Measurements from ENCODE around the gene RFC1.
"Not testable (repeated sequence)": the region's sequence is repeated elsewhere in the genome, so short reads cannot be mapped to it uniquely, and the experiment has no call there.

The RFC1 gene

DNA sequence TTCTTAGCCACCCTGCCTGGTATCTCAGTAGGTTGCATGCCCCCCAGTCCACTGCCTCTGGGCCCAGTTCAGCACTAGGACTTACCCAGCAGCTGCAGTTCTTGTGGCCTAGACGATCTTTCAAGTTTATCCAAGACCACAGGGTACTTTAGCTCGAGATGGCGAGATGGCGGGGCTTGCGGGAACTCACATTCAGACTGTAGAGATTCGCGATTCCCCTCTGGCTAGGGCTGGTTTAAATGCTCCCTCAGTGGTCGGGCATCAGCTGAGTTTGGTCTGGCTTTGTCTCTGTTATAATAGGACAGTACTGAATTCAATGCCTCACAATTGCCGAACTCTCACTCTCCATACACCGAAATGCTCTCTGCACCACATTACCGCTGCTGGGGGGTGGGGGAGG lies 18.4 kb upstream of the RFC1 start:
- H3K4me1 ChIP-seq (ENCODE audit: control insufficient read depth, insufficient read depth, low read length): peaks cover 8% of the 10 kb centered on the region
- no peak overlapping the region for H3K27ac ChIP-seq (ENCODE audit: low read depth, low read length)
- H3K9ac ChIP-seq (ENCODE audit: low read length): no peak overlapping the region
- no peaks in the 10 kb centered on the region for H3K9me3 ChIP-seq (ENCODE audit: control insufficient read depth, insufficient read depth, low read depth, low read length)
- H3K27me3 ChIP-seq (ENCODE audit: control insufficient read depth, insufficient read depth, low read length): no peaks in the 10 kb centered on the region
- H3K36me3 ChIP-seq (ENCODE audit: control insufficient read depth, insufficient read depth, low read length): no peaks in the 10 kb centered on the region
- no peak overlapping the region for H3K4me3 ChIP-seq (ENCODE audit: low read depth, low read length)

DNA sequence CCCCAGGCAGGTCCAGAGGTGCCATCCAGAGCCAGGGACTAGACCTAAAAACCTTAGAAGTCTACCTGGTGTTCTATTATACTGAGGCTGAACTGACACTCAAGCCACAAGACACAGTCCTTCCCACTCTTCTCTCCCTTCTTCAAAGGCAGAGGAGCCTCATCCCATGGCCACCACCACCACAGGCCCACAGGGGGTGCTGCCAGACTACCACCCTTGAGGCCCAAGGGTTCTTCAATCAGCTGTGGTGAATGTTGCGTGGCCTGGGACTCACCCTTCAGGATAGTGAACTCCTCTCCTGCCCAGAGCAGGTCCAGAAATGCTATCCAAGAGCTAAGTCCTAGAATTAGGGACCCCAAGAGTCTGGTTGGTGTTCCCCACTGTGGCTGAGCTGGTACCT lies 17.5 kb upstream of the RFC1 start:
- H3K27me3 ChIP-seq (ENCODE audit: control insufficient read depth, insufficient read depth, low read length): no peaks in the 10 kb centered on the region
- peaks cover 8% of the 10 kb centered on the region for H3K4me1 ChIP-seq (ENCODE audit: control insufficient read depth, insufficient read depth, low read length)
- H3K9me3 ChIP-seq (ENCODE audit: control insufficient read depth, insufficient read depth, low read depth, low read length): no peaks in the 10 kb centered on the region
- H3K9ac ChIP-seq (ENCODE audit: low read length): no peak overlapping the region
- H3K36me3 ChIP-seq (ENCODE audit: control insufficient read depth, insufficient read depth, low read length): no peaks in the 10 kb centered on the region
- H3K27ac ChIP-seq (ENCODE audit: low read depth, low read length): no peak overlapping the region
- no peak overlapping the region for H3K4me3 ChIP-seq (ENCODE audit: low read depth, low read length)

DNA sequence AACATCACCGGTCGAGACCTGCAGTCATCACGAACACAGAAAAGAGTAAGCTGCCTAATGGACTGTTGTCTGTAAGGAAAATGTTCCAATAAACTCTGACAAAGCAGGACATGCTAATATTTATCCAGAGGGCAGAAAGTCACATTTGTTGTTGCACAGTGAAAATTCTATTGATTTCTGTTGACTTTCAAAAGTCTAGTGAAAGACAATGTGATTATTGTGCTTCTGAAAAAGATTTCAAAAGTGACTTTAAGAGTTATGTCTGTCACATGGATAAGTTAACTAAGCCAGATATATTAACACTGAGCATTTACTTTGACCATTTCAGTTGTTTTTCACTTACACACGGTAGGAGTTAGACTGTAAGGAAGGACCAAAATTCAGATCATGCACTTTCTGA lies 9.3 kb upstream of the RFC1 start:
- Histone ChIP-seq H3K4me3 (ENCODE audit: low read depth, low read length) (no peak overlapping the region), H3K9ac (ENCODE audit: low read length) (no peak overlapping the region), H3K36me3 (ENCODE audit: control insufficient read depth, insufficient read depth, low read length) (no peaks in the 10 kb centered on the region), H3K27ac (ENCODE audit: low read depth, low read length) (no peak overlapping the region), H3K27me3 (ENCODE audit: control insufficient read depth, insufficient read depth, low read length) (no peaks in the 10 kb centered on the region), H3K4me1 (ENCODE audit: control insufficient read depth, insufficient read depth, low read length) (no peaks in the 10 kb centered on the region), H3K9me3 (ENCODE audit: control insufficient read depth, insufficient read depth, low read depth, low read length) (peaks cover 16% of the 10 kb centered on the region)

DNA sequence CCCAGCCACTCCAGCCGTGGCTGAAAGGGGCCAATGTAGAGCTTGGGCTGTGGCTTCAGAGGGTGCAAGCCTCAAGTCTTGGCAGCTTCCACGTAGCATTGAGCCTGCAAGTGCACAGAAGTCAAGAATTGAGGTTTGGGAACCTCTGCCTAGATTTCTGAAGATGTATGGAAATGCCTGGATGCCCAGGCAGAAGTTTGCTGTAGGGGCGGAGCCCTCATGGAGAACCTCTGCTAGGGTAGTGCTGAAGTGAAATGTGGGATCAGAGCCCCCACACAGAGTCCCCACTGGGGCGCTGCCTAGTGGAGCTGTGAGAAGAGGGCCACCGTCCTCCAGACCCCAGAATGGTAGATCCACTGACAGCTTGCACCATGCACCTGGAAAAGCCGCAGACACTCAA lies 5.0 kb upstream of the RFC1 start:
- H3K27ac ChIP-seq (ENCODE audit: low read depth, low read length); H3K4me1 ChIP-seq (ENCODE audit: control insufficient read depth, insufficient read depth, low read length); H3K4me3 ChIP-seq (ENCODE audit: low read depth, low read length); H3K9ac ChIP-seq (ENCODE audit: low read length); H3K27me3 ChIP-seq (ENCODE audit: control insufficient read depth, insufficient read depth, low read length); H3K36me3 ChIP-seq (ENCODE audit: control insufficient read depth, insufficient read depth, low read length): not testable (repeated sequence)
- peaks cover 19% of the 10 kb centered on the region for H3K9me3 ChIP-seq (ENCODE audit: control insufficient read depth, insufficient read depth, low read depth, low read length)

DNA sequence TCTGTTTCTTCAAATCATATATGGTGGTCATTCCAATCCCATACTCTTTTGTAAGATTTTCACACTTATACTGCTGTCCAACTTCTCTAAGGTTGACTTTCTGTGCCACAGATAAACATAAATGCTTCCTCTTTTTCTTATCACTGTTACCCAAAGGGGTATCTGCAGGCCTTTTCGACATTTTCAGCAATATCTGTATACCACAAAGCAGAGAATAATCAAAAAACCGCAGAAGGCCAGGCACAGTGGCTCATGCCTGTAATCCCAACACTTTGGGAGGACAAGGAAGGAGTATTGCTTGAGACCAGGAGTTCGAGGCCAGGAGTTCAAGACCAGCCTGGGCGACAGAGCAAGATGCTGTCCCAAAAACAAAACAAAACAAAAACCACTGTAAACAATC lies 3.1 kb upstream of the RFC1 start:
- H3K4me3 ChIP-seq (ENCODE audit: low read depth, low read length): no peak overlapping the region
- no peak overlapping the region for H3K27ac ChIP-seq (ENCODE audit: low read depth, low read length)
- peaks cover 19% of the 10 kb centered on the region for H3K9me3 ChIP-seq (ENCODE audit: control insufficient read depth, insufficient read depth, low read depth, low read length)
- no peaks in the 10 kb centered on the region for H3K4me1 ChIP-seq (ENCODE audit: control insufficient read depth, insufficient read depth, low read length)
- no peak overlapping the region for H3K9ac ChIP-seq (ENCODE audit: low read length)
- peaks cover 8% of the 10 kb centered on the region for H3K27me3 ChIP-seq (ENCODE audit: control insufficient read depth, insufficient read depth, low read length)
- H3K36me3 ChIP-seq (ENCODE audit: control insufficient read depth, insufficient read depth, low read length): no peaks in the 10 kb centered on the region

DNA sequence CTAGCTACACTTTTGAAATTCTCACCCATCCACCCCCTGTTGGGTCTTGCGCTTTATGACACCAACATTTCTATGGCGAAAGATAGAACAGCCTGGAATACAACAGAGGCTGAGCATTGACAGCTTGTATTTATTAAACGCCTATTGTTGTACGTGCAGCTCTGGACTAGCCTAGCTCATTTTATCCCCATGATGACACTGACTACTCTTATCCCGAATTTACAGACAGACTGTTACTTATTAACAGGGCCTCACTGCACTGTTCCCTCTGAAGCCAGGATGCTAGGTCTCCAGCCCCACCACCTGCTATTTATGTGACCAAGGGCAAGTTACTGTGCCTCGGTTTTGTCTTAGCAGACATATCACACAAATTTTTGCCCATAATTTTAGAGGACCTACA lies 1.0 kb upstream of the RFC1 start:
- Histone ChIP-seq H3K36me3 (ENCODE audit: control insufficient read depth, insufficient read depth, low read length) (no peaks in the 10 kb centered on the region), H3K4me3 (ENCODE audit: low read depth, low read length) (no peak overlapping the region), H3K27ac (ENCODE audit: low read depth, low read length) (no peak overlapping the region), H3K4me1 (ENCODE audit: control insufficient read depth, insufficient read depth, low read length) (no peaks in the 10 kb centered on the region), H3K27me3 (ENCODE audit: control insufficient read depth, insufficient read depth, low read length) (peaks cover 8% of the 10 kb centered on the region), H3K9me3 (ENCODE audit: control insufficient read depth, insufficient read depth, low read depth, low read length) (peaks cover 17% of the 10 kb centered on the region), H3K9ac (ENCODE audit: low read length) (no peak overlapping the region)

DNA sequence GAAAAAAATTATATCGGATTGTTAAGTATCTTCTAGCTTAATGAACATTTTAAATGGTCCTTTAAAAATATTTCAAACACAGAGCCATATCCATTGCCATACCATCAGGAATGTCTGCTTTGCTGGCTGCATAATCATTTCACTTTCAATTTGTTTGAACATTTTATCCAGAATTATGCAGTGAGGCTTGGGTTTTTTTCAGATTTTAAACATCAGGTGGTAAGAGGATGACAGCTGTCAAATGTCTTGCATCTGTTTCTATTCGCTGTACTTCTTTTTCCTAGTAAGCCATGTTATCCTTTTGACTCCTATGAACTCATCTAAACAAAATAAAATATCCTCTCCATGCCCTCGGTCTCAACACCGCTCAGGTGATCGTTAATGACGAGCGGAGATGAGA lies 802 bp downstream of the RFC1 start:
- Histone ChIP-seq H3K27ac (ENCODE audit: low read depth, low read length) (peak overlapping the region; percentile 96; the same call in 1 of the 2 replicates), H3K27me3 (ENCODE audit: control insufficient read depth, insufficient read depth, low read length) (peaks cover 8% of the 10 kb centered on the region), H3K36me3 (ENCODE audit: control insufficient read depth, insufficient read depth, low read length) (no peaks in the 10 kb centered on the region), H3K9ac (ENCODE audit: low read length) (peak overlapping the region; percentile 94), H3K9me3 (ENCODE audit: control insufficient read depth, insufficient read depth, low read depth, low read length) (0 out of 2 replicates have a peak, but pooled peaks cover 2% of the 10 kb centered on the region), H3K4me1 (ENCODE audit: control insufficient read depth, insufficient read depth, low read length) (no peaks in the 10 kb centered on the region), H3K4me3 (ENCODE audit: low read depth, low read length) (peak overlapping the region; percentile 71)

DNA sequence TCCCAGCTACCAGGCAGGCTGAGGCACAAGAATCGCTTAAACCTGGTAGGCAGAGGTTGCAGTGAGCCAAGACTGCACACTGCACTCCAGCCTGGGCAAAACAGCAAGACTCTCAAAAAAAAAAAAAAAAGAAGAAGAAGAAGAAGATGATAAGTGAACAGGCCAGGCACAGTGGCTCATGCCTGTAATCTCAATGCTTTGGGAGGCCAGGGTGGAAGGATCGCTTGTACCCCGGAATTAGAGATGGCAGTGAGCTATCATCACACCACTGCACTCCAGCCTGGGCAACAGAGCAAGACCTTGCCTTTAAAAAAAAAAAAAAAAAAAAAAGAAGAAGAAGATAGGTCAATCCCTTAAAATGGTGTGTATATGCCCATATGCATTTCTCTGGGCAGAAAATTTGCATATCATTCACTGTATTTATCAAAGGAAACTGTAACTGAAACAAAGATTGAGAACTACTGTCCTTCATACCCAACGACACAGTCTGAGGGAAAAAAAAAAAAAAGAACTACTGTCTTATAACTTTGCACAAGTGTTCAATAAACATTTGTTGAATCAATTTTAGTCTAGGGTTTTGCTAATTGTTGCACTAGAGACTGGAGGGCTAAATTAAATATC lies 2.3 kb downstream of the RFC1 start:
- Histone ChIP-seq H3K36me3 (ENCODE audit: control insufficient read depth, insufficient read depth, low read length) (no peaks in the 10 kb centered on the region), H3K4me3 (ENCODE audit: low read depth, low read length) (no peak overlapping the region), H3K9ac (ENCODE audit: low read length) (no peak overlapping the region), H3K27ac (ENCODE audit: low read depth, low read length) (no peak overlapping the region), H3K27me3 (ENCODE audit: control insufficient read depth, insufficient read depth, low read length) (peaks cover 8% of the 10 kb centered on the region), H3K9me3 (ENCODE audit: control insufficient read depth, insufficient read depth, low read depth, low read length) (no peaks in the 10 kb centered on the region), H3K4me1 (ENCODE audit: control insufficient read depth, insufficient read depth, low read length) (no peaks in the 10 kb centered on the region)

DNA sequence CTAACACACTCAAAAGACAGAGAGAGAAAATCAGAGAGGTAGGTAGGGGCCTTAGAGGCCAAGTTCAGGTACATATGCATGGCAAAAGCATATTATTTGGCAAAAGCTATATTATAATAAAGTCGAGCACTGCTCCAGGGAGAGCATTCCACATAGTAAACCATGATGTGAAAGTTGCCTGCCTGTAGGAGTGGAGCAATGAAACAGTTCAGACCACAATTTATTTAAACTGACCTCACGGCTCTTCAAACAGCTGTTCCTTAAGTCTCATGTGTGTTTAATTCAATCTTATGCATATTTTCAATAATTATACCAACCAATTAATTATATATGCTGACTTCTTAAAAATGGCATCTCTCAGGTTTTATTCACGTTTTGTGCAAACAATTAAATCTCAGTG lies 3.3 kb downstream of the RFC1 start:
- Histone ChIP-seq H3K4me1 (ENCODE audit: control insufficient read depth, insufficient read depth, low read length) (no peaks in the 10 kb centered on the region), H3K4me3 (ENCODE audit: low read depth, low read length) (no peak overlapping the region)

DNA sequence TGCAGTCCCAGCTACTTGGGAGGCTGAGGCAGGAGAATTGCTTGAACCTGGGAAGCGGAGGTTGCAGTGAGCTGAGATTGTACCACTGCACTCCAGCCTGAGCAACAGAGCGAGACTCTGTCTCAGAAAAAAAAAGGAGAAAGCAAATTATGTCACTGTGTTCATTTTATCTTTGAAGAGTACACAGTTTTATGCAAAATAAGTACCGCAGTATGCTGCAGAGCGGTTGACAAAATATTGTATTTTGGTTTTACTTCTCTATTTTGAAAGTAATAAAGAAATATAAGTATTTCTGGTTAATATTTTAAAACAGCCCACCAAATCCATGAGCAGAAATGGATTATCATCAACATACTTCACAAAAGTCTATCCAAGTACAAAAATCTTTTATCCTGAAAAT lies 5.6 kb downstream of the RFC1 start:
- H3K27ac ChIP-seq (ENCODE audit: low read depth, low read length); H3K9ac ChIP-seq (ENCODE audit: low read length); H3K27me3 ChIP-seq (ENCODE audit: control insufficient read depth, insufficient read depth, low read length); H3K4me1 ChIP-seq (ENCODE audit: control insufficient read depth, insufficient read depth, low read length); H3K36me3 ChIP-seq (ENCODE audit: control insufficient read depth, insufficient read depth, low read length); H3K4me3 ChIP-seq (ENCODE audit: low read depth, low read length); H3K9me3 ChIP-seq (ENCODE audit: control insufficient read depth, insufficient read depth, low read depth, low read length): not testable (repeated sequence)

More for the DNA sequence above, 3.3 kb downstream of the RFC1 start:
- Histone ChIP-seq H3K27ac (ENCODE audit: low read depth, low read length) (no peak overlapping the region), H3K36me3 (ENCODE audit: control insufficient read depth, insufficient read depth, low read length) (no peaks in the 10 kb centered on the region), H3K27me3 (ENCODE audit: control insufficient read depth, insufficient read depth, low read length) (peaks cover 8% of the 10 kb centered on the region), H3K9ac (ENCODE audit: low read length) (no peak overlapping the region), H3K9me3 (ENCODE audit: control insufficient read depth, insufficient read depth, low read depth, low read length) (no peaks in the 10 kb centered on the region)

DNA sequence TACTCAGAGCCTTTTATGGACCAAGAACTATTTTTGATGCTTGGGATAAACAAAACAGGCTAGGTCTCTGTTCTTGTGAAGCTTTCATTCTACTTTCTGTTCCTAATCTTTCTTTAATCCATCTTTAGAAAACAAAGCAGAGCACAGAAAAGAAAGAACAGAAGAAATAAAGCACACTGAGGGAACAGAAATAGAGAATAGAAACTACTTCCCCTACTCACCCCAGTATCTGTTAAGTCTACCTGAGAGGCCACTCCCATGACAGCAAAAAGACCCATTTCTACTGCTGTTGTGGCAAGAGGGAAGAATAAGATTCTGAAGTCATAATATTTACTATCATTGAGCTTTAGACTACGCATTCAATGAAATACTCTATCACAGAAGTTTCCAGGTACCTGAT lies 9.2 kb downstream of the RFC1 start:
- no peak overlapping the region for H3K27ac ChIP-seq (ENCODE audit: low read depth, low read length)

DNA sequence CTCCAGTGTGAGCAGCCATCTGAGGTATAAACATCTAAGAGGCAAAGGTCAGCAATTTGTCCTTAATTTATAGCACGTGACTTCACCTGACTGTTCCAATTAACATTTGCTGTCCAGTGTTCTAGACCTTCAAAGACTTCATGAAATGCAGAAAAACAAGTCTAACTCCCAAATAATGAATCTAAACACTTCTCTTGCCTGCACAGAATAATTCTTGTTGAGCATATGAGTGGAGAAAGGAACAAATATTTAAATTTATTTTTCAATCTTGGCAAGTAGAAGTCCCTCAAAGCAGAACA lies 12.0 kb downstream of the RFC1 start:
- H3K4me3 ChIP-seq (ENCODE audit: low read depth, low read length): no peak overlapping the region
- H3K9me3 ChIP-seq (ENCODE audit: control insufficient read depth, insufficient read depth, low read depth, low read length): no peaks in the 10 kb centered on the region
- H3K27me3 ChIP-seq (ENCODE audit: control insufficient read depth, insufficient read depth, low read length): no peaks in the 10 kb centered on the region
- H3K4me1 ChIP-seq (ENCODE audit: control insufficient read depth, insufficient read depth, low read length): no peaks in the 10 kb centered on the region
- no peak overlapping the region for H3K27ac ChIP-seq (ENCODE audit: low read depth, low read length)
- H3K36me3 ChIP-seq (ENCODE audit: control insufficient read depth, insufficient read depth, low read length): peaks cover 17% of the 10 kb centered on the region
- H3K9ac ChIP-seq (ENCODE audit: low read length): no peak overlapping the region

More for the DNA sequence above, 9.2 kb downstream of the RFC1 start:
- H3K36me3 ChIP-seq (ENCODE audit: control insufficient read depth, insufficient read depth, low read length): no peaks in the 10 kb centered on the region
- no peak overlapping the region for H3K9ac ChIP-seq (ENCODE audit: low read length)
- H3K4me1 ChIP-seq (ENCODE audit: control insufficient read depth, insufficient read depth, low read length): no peaks in the 10 kb centered on the region
- no peaks in the 10 kb centered on the region for H3K9me3 ChIP-seq (ENCODE audit: control insufficient read depth, insufficient read depth, low read depth, low read length)
- no peaks in the 10 kb centered on the region for H3K27me3 ChIP-seq (ENCODE audit: control insufficient read depth, insufficient read depth, low read length)
- no peak overlapping the region for H3K4me3 ChIP-seq (ENCODE audit: low read depth, low read length)

Measured in HUES6 (cell line).